A673 (cell line): Measurements from ENCODE around the gene HOXA5. TPM values are rescaled to one million over a fixed set of nuclear protein-coding genes. Genes with fewer than 3 reads are reported as not detected.

ENCODE experiments used
- BruUV-seq: library from RNA; stranded (reverse); fragments of 400-500 nt; replicated peaks from 2 replicates; lab custom pipeline; 2021; lab: Mats Ljungman, UMichigan
- CTCF ChIA-PET: fragments of 300-600 bp; sonication (Branson Sonifier 250); formaldehyde crosslinking; loops from one replicate; lab custom pipeline; 2022; ENCODE audit warnings: antibody characterized with exemption; lab: Charles Lee
- POLR2A ChIA-PET: fragments of 300-600 bp; sonication (Branson Sonifier 250); formaldehyde crosslinking; loops from one replicate; lab custom pipeline; 2022; ENCODE audit warnings: antibody characterized with exemption; ENCODE audit not compliant: low non-redundant PET; lab: Charles Lee
- DNase-seq: peaks from one replicate; pipeline ENCODE4 v3.0.0-alpha.2; 2015; ENCODE audit warnings: low spot score
- H3K27ac ChIP-seq: fragments of 200-600 bp; sonication (generic); 2 replicates; pipeline ENCODE4 v1.5.1; 2016; ENCODE audit warnings: mixed run types, low read depth, mild to moderate bottlenecking, mixed read lengths, antibody characterized with exemption, low read length; ENCODE audit not compliant: poor library complexity, severe bottlenecking
- H3K27me3 ChIP-seq: fragments of 200-600 bp; sonication (generic); replicated peaks from 2 replicates; pipeline ENCODE4 v1.6.1; 2017; ENCODE audit warnings: mixed run types, low read depth, mild to moderate bottlenecking, mixed read lengths, antibody characterized with exemption, low read length; ENCODE audit not compliant: insufficient read depth, poor library complexity
- H3K36me3 ChIP-seq: fragments of 200-600 bp; sonication (generic); 2 replicates; pipeline ENCODE4 v1.6.1; 2016; ENCODE audit warnings: mixed run types, mild to moderate bottlenecking, mixed read lengths, antibody characterized with exemption, low read length; ENCODE audit not compliant: insufficient read depth, poor library complexity, severe bottlenecking
- H3K4me1 ChIP-seq: fragments of 200-600 bp; sonication (generic); 2 replicates; pipeline ENCODE4 v1.6.1; 2017; ENCODE audit warnings: mixed run types, mild to moderate bottlenecking, mixed read lengths, antibody characterized with exemption, low read length; ENCODE audit not compliant: insufficient read depth, poor library complexity, severe bottlenecking
- H3K4me3 ChIP-seq: fragments of 200-600 bp; sonication (generic); 2 replicates; pipeline ENCODE4 v1.5.1; 2016; ENCODE audit warnings: low read depth, mixed run types, mild to moderate bottlenecking, mixed read lengths, low read length; ENCODE audit not compliant: poor library complexity, severe bottlenecking
- H3K9me3 ChIP-seq: fragments of 200-600 bp; sonication (generic); 2 replicates; pipeline ENCODE4 v1.6.1; 2016; ENCODE audit warnings: mixed run types, low read depth, mild to moderate bottlenecking, mixed read lengths, antibody characterized with exemption, low read length; ENCODE audit not compliant: poor library complexity, severe bottlenecking
- EZH2 ChIP-seq: fragments of 200-600 bp; sonication (generic); IDR thresholded peaks from 2 replicates; pipeline ENCODE4 v1.6.1; 2017; ENCODE audit warnings: borderline replicate concordance, low read depth, mild to moderate bottlenecking, mixed read lengths, antibody characterized with exemption, low read length; ENCODE audit not compliant: poor library complexity, severe bottlenecking
- intact Hi-C: fragments of 100-400 bp; cut with micrococcal nuclease; formaldehyde crosslinking; loops from one replicate; pipeline ENCODE4 v1.10.0; 2022; ENCODE audit not compliant: unreplicated experiment
- total RNA-seq: library from RNA; stranded (reverse); gene quantifications from 2 replicates; pipeline ENCODE4 v1.2.3, GENCODE V29; 2021
- TF ChIP-seq, protein P1 (sequence below): fragments of 300-800, 200-600 bp; sonication (generic); conservative IDR thresholded peaks from 2 replicates; pipeline ENCODE4 v1.5.1; 2017; ENCODE audit warnings: low read depth, mild to moderate bottlenecking, antibody characterized with exemption, low read length, moderate library complexity, mixed read lengths

The HOXA5 gene
- total RNA-seq, 1 experiment from 2014 or later, result not detected

DNA sequence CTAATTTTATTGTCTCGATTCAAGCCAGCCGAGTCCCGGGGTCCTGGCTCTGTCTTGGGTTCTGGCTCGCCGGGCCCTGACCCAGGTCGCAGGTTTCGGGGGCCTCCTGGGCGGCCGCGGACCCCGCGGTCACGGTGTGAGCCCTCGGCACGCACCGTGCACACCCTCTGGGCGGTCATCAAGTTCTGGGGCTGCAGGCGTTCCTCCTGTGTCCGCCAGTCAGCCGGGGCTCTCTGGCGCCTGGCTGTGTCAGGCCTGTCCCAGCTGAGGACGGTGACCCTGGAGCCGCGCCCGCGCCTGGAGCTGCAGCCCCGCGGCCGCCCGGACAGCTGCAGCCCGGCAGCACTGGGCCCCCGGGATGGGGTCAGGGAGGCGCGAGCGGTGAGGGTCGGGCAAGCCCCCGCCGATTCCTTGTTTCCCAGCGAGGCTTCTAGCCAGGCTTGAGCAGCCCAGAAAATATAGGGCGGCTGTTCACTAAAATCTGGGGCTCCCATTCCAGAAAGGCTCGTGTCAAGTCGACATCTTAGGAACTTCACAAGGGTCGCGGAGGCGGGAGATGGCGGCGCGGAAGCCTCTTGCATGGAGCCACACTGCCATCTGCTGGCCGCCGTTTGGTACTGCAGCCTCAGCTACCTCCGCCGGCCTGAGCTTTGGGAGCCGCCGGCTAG is 17.2 kb upstream of the HOXA5 start:
- DNase-seq, result peak; percentile 87
- Histone ChIP-seq H3K27me3 (peaks cover 61% of the 10 kb centered on the region), H3K27ac (no peak overlapping the region), H3K4me1 (peaks cover 4% of the 10 kb centered on the region), H3K36me3 (no peaks in the 10 kb centered on the region), H3K4me3 (peak overlapping the region; percentile 50), H3K9me3 (no peaks in the 10 kb centered on the region)
- TF ChIP-seq EZH2, result no peak
- TF ChIP-seq, protein P1, sequence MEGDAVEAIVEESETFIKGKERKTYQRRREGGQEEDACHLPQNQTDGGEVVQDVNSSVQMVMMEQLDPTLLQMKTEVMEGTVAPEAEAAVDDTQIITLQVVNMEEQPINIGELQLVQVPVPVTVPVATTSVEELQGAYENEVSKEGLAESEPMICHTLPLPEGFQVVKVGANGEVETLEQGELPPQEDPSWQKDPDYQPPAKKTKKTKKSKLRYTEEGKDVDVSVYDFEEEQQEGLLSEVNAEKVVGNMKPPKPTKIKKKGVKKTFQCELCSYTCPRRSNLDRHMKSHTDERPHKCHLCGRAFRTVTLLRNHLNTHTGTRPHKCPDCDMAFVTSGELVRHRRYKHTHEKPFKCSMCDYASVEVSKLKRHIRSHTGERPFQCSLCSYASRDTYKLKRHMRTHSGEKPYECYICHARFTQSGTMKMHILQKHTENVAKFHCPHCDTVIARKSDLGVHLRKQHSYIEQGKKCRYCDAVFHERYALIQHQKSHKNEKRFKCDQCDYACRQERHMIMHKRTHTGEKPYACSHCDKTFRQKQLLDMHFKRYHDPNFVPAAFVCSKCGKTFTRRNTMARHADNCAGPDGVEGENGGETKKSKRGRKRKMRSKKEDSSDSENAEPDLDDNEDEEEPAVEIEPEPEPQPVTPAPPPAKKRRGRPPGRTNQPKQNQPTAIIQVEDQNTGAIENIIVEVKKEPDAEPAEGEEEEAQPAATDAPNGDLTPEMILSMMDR, result peak; percentile 96
- CTCF ChIA-PET, result interaction anchor here (0.6 to 1.7 kb wide), 10 partner anchors 10 to 792 kb away, joined by 3 to 14 read pairs (median 5); partner anchors contain the start of gene HOXA5
- intact Hi-C loops, result loop anchor here (2.0 to 10.0 kb wide), 3 partner anchors 478 to 1266 kb away; no protein-coding TSS in a partner anchor
- POLR2A ChIA-PET, result no interaction called here
- no TSS peak for BruUV-seq

DNA sequence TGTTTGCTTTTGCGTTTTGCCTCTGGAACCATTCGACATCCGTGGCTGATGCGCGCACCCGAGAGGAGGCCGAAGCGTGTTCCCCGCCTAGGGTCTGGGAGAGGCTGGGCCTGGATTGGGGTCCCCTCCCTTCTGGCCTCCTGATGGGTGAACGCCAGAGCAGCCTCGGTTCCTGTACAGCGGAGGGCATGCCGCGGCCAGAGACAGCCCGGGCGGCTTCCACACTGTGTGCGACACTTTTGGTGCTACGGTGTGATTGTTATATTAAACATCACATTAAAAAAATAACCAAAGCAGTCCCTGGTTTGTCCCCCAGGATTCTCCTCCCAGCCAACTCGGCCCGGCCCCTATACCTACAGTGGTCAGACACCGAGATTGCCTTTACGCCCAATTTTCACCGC is 16.7 kb upstream of the HOXA5 start:
- Histone ChIP-seq H3K27me3 (peaks cover 61% of the 10 kb centered on the region), H3K4me3 (peak overlapping the region; percentile 50), H3K9me3 (no peaks in the 10 kb centered on the region), H3K27ac (no peak overlapping the region), H3K4me1 (peaks cover 7% of the 10 kb centered on the region), H3K36me3 (no peaks in the 10 kb centered on the region)
- TF ChIP-seq EZH2, result no peak
- TF ChIP-seq, protein P1, result no peak
- intact Hi-C loops, result loop anchor here (2.0 to 10.0 kb wide), 3 partner anchors 477 to 1265 kb away; no protein-coding TSS in a partner anchor
- no TSS peak for BruUV-seq
- POLR2A ChIA-PET, result no interaction called here
- CTCF ChIA-PET, result interaction anchor here (1.7 kb wide), 1 partner anchor 478 kb away, joined by 9 read pairs; no protein-coding TSS in a partner anchor
- no peak for DNase-seq

DNA sequence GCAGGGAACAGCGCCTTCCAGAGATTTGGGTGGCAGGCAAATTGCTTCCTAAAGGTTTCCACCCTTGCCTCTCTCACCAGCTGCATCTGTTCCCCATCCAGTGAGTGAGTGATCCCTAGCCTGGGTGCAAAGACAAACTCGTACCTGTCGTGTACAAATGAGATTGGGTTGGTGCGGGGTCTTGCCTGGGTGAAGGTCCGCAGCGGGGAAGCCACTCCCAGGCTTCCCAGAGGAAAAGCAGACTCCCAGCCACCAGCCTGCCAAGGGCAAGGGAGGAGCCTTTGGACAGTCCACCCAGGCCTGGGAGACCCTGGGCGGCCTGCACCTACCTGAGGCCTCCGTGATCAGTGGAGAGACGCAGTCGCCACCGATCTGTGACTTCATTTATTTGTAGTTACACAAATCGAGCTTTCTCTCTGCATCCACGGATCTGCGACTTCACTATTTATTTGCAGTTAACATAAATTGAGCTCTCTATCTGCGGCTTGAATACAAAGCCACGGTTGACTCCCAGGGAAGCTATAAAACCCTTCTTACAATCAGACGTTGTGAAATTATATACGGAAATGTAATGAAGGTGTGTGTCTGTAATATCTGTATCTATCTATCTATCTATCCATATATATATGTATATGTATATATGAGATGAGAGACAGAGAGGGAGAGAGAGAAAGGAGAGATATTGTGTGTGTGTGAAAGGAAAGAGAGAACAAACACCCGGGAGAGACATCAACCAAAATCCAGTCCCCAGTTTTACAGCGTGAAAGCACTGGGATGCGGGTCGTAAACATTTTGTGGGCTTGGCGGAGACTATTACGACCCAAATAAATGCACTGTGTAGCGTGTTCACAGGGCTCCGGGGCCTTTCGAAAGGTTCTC is 16.0 kb upstream of the HOXA5 start:
- DNase-seq, result no peak
- intact Hi-C loops, result loop anchor here (2.0 to 10.0 kb wide), 3 partner anchors 477 to 1265 kb away; no protein-coding TSS in a partner anchor
- Histone ChIP-seq H3K4me1 (peaks cover 7% of the 10 kb centered on the region), H3K27me3 (peaks cover 61% of the 10 kb centered on the region), H3K36me3 (no peaks in the 10 kb centered on the region), H3K4me3 (no peak overlapping the region), H3K27ac (no peak overlapping the region), H3K9me3 (no peaks in the 10 kb centered on the region)
- POLR2A ChIA-PET, result no interaction called here
- CTCF ChIA-PET, result no interaction called here
- TF ChIP-seq, protein P1, result no peak
- TF ChIP-seq EZH2, result no peak
- no TSS peak for BruUV-seq
